GM12878 (cell line): ENCODE data around the gene SYMPK. TPM values are rescaled to one million over a fixed set of nuclear protein-coding genes. Genes with fewer than 3 reads are reported as not detected.

Source experiments
- ATAC-seq: fragments of 200-7000 bp; cut with Tn5 transposase; 3 replicates; pipeline ENCODE4 v1.9.1; 2020; ENCODE audit warnings: mild to moderate bottlenecking, moderate library complexity
- BruUV-seq: library from RNA; stranded (reverse); fragments of 400-500 nt; replicated peaks from 2 replicates; lab custom pipeline; 2021; lab: Mats Ljungman, UMichigan
- CTCF ChIA-PET: fragments of 300-600 bp; sonication (Branson Sonifier 250); formaldehyde crosslinking; extraction: SDS; loops from one replicate; lab custom pipeline; 2021; ENCODE audit warnings: inconsistent platforms; lab: Yijun Ruan, JAX
- POLR2A ChIA-PET: fragments of 350-600 bp; formaldehyde crosslinking; extraction: SDS; loops from one replicate; lab custom pipeline; 2021; ENCODE audit warnings: inconsistent platforms; lab: Charles Lee
- RAD21 ChIA-PET: fragments of 300-600 bp; sonication (Branson Sonifier 250); formaldehyde crosslinking; loops from one replicate; lab custom pipeline; 2023; ENCODE audit warnings: antibody characterized with exemption; ENCODE audit not compliant: unreplicated experiment; lab: Charles Lee
- SMC1A ChIA-PET: fragments of 300-600 bp; sonication (Branson Sonifier 250); formaldehyde crosslinking; loops from one replicate; lab custom pipeline; 2023; ENCODE audit not compliant: unreplicated experiment, uncharacterized antibody; lab: Charles Lee
- DNase-seq: peaks from one replicate; pipeline ENCODE4 v3.0.0-alpha.2; 2011; ENCODE audit warnings: low read depth, low spot score
- FAIRE-seq: peaks from 3 replicates; lab custom pipeline; 2011; peaks lifted over from hg19 to GRCh38; lab: Jason Lieb, UNC
- H2AFZ ChIP-seq: 2 replicates; pipeline ENCODE4 v1.6.0; 2011; ENCODE audit warnings: low read depth, low read length, control low read depth; ENCODE audit not compliant: control insufficient read depth
- H3K27ac ChIP-seq: 2 replicates; pipeline ENCODE4 v1.5.1; 2011; ENCODE audit warnings: control low read depth; ENCODE audit not compliant: control insufficient read depth, insufficient read depth
- H3K27me3 ChIP-seq, 2 experiments: replicated peaks in 1 of 2; 2 replicates each; pipeline versions ENCODE4 v1.6.0 to v1.6.1; 2011; ENCODE audit warnings: low read length in 1 of 2; ENCODE audit not compliant: control insufficient read depth in 2 of 2, insufficient read depth in 2 of 2
- H3K36me3 ChIP-seq, 2 experiments: 2 replicates each; pipeline ENCODE4 v1.5.1; 2011; ENCODE audit warnings: low read length in 1 of 2; ENCODE audit not compliant: control insufficient read depth in 2 of 2, insufficient read depth in 2 of 2
- H3K4me1 ChIP-seq: 2 replicates; pipeline ENCODE4 v1.6.1; 2011; ENCODE audit warnings: mild to moderate bottlenecking, low read length, moderate library complexity, mixed read lengths; ENCODE audit not compliant: control insufficient read depth, insufficient read depth
- H3K4me2 ChIP-seq: 2 replicates; pipeline ENCODE4 v1.6.0; 2011; ENCODE audit warnings: control low read depth; ENCODE audit not compliant: control insufficient read depth, insufficient read depth
- H3K4me3 ChIP-seq: fragments of 200-600 bp; sonication (generic); 2 replicates; pipeline ENCODE4 v1.5.1; 2016
- H3K79me2 ChIP-seq: 2 replicates; pipeline ENCODE4 v1.6.0; 2011; ENCODE audit warnings: low read length; ENCODE audit not compliant: control insufficient read depth, insufficient read depth
- H3K9ac ChIP-seq: 2 replicates; pipeline ENCODE4 v1.8.0; 2011; ENCODE audit warnings: low read length, control low read depth, mixed read lengths; ENCODE audit not compliant: control insufficient read depth, insufficient read depth
- H3K9me3 ChIP-seq: replicated peaks from 3 replicates; pipeline ENCODE4 v1.5.1; 2011; ENCODE audit warnings: mild to moderate bottlenecking, low read length; ENCODE audit not compliant: control insufficient read depth, insufficient read depth
- H4K20me1 ChIP-seq: 2 replicates; pipeline ENCODE4 v1.6.0; 2011; ENCODE audit not compliant: control insufficient read depth, insufficient read depth
- BCL3 ChIP-seq: IDR thresholded peaks from 2 replicates; pipeline ENCODE4 v1.6.1; 2011; ENCODE audit warnings: borderline replicate concordance, low read depth, mild to moderate bottlenecking, moderate library complexity, low read length; ENCODE audit not compliant: insufficient read depth, poor library complexity, severe bottlenecking
- BHLHE40 ChIP-seq, 2 experiments: fragments of 450-650 bp in 1 of 2; IDR thresholded peaks; 2 replicates each; pipeline ENCODE4 v1.6.1; 2011 to 2017; ENCODE audit warnings: low read depth in 2 of 2, borderline replicate concordance in 1 of 2, improper control_type of control experiment in 1 of 2, low read length in 1 of 2, mild to moderate bottlenecking in 1 of 2
- CEBPB ChIP-seq, 2 experiments: fragments of 150-350 bp in 1 of 2; IDR thresholded peaks; 2 replicates each; pipeline ENCODE4 v1.6.1; 2012 to 2014; ENCODE audit warnings: low read depth in 2 of 2, low read length in 2 of 2, borderline replicate concordance in 1 of 2, inconsistent platforms in 1 of 2
- CTCF ChIP-seq, 3 experiments: IDR thresholded peaks in 2 of 3; conservative IDR thresholded peaks in 1 of 3; 2 replicates each; pipeline ENCODE4 v1.5.1; 2011; ENCODE audit warnings: low read depth in 3 of 3, low read length in 3 of 3, mild to moderate bottlenecking in 3 of 3, control low read depth in 2 of 3, moderate library complexity in 2 of 3, inconsistent platforms in 1 of 3, mixed read lengths in 1 of 3; ENCODE audit not compliant: control insufficient read depth in 2 of 3, insufficient read depth in 1 of 3; ENCODE audit errors: extremely low read depth in 1 of 3
- E2F4 ChIP-seq: IDR thresholded peaks from 2 replicates; pipeline ENCODE4 v1.6.1; 2012; ENCODE audit warnings: low read depth, low read length, improper control_type of control experiment
- EZH2 ChIP-seq: IDR thresholded peaks from 2 replicates; pipeline ENCODE4 v1.6.1; 2012; ENCODE audit warnings: low read depth, mild to moderate bottlenecking, control low read depth, inconsistent platforms, low read length, borderline replicate concordance; ENCODE audit not compliant: control insufficient read depth
- HDGF ChIP-seq: fragments of 450-650 bp; IDR thresholded peaks from 2 replicates; pipeline ENCODE4 v1.6.1; 2016; ENCODE audit warnings: antibody characterized with exemption
- IKZF1 ChIP-seq: fragments of 450-650 bp; conservative IDR thresholded peaks from 2 replicates; pipeline ENCODE4 v1.6.1; 2017; ENCODE audit warnings: antibody characterized with exemption, mild to moderate bottlenecking
- KAT2A ChIP-seq: conservative IDR thresholded peaks from 2 replicates; pipeline ENCODE4 v1.6.1; 2011; ENCODE audit warnings: low read depth, low read length; ENCODE audit not compliant: control insufficient read depth
- MEF2A ChIP-seq: IDR thresholded peaks from 2 replicates; pipeline ENCODE4 v1.6.1; 2011; ENCODE audit warnings: low read depth, mild to moderate bottlenecking, low read length, moderate library complexity; ENCODE audit not compliant: insufficient read depth
- MYC ChIP-seq: IDR thresholded peaks from 2 replicates; pipeline ENCODE4 v1.6.1; 2011; ENCODE audit warnings: mild to moderate bottlenecking, low read length, moderate library complexity, inconsistent platforms; ENCODE audit not compliant: insufficient read depth, insufficient replicate concordance, insufficient read length, severe bottlenecking
- NFIC ChIP-seq: IDR thresholded peaks from 2 replicates; pipeline ENCODE4 v1.6.1; 2012; ENCODE audit warnings: low read depth, mild to moderate bottlenecking, inconsistent platforms, low read length, moderate library complexity
- SMAD1 ChIP-seq: fragments of 450-650 bp; IDR thresholded peaks from 2 replicates; pipeline ENCODE4 v1.6.1; 2018; ENCODE audit warnings: mild to moderate bottlenecking, low read depth; ENCODE audit not compliant: partially characterized antibody
- SP1 ChIP-seq: IDR thresholded peaks from one replicate; pipeline ENCODE4 v1.6.1; 2011; ENCODE audit warnings: low read depth, low read length
- SPI1 ChIP-seq: IDR thresholded peaks from 2 replicates; pipeline ENCODE4 v1.6.1; 2011; ENCODE audit warnings: low read depth, mild to moderate bottlenecking, low read length, moderate library complexity, borderline replicate concordance; ENCODE audit not compliant: insufficient read depth
- SRF ChIP-seq, 2 experiments: IDR thresholded peaks; 2 replicates each; pipeline ENCODE4 v1.6.1; 2011; ENCODE audit warnings: low read depth in 2 of 2, low read length in 2 of 2, mild to moderate bottlenecking in 1 of 2, moderate library complexity in 1 of 2
- YBX1 ChIP-seq: fragments of 450-650 bp; IDR thresholded peaks from 2 replicates; pipeline ENCODE4 v1.6.1; 2016; ENCODE audit warnings: antibody characterized with exemption
- ZBED1 ChIP-seq: IDR thresholded peaks from 2 replicates; pipeline ENCODE4 v1.6.1; 2016; ENCODE audit warnings: borderline replicate concordance
- ZSCAN29 ChIP-seq: fragments of 450-650 bp; IDR thresholded peaks from 2 replicates; pipeline ENCODE4 v1.6.1; 2017; ENCODE audit warnings: mild to moderate bottlenecking, moderate library complexity
- WGBS: methylation state at CpG from one replicate; pipeline ENCODE4 v1.1.6; 2016; ENCODE audit warnings: low lambda C conversion rate; ENCODE audit not compliant: insufficient replicate concordance, insufficient coverage; ENCODE audit errors: missing lambda C conversion rate; 5-methylcytosine and 5-hydroxymethylcytosine counted together
- in situ Hi-C: fragments of 300-500 bp; cut with MboI; formaldehyde crosslinking; loops from 9 replicates; pipeline ENCODE4 v1.14.3; 2018; ENCODE audit warnings: mixed read lengths
- intact Hi-C: fragments of 100-400 bp; cut with micrococcal nuclease; formaldehyde crosslinking; loops from one replicate; pipeline ENCODE4 v1.14.2; 2022; ENCODE audit not compliant: unreplicated experiment
- polyA plus RNA-seq, 11 experiments: library from polyadenylated mRNA; depleted of rRNA in 4 of 11; unstranded in 6 of 11; stranded (reverse) in 5 of 11; fragments of >200 nt; fragmentation: Nextera tagmentation in 4 of 11; fragmentation: Illumina TruSeq in 1 of 11; extraction: Ambion mirVana in 4 of 11; extraction: Trizol in 1 of 11; gene quantifications; 1 replicate in 1 of 11; 2 replicates in 10 of 11; pipeline versions ENCODE4 v1.2.1 to v1.2.3, GENCODE V29; 2011 to 2016; ENCODE audit warnings: inconsistent platforms in 2 of 11, missing spikeins in 2 of 11, low read depth in 1 of 11
- total RNA-seq, 4 experiments: library from RNA; depleted of rRNA in 3 of 4; stranded (reverse); fragments of >200 nt in 3 of 4; fragmentation: Illumina TruSeq in 1 of 4; extraction: Trizol in 1 of 4; gene quantifications; 2 replicates each; pipeline versions ENCODE4 v1.2.1 to v1.2.3, GENCODE V29; 2013 to 2021

Gene SYMPK
- total and polyA plus RNA-seq, 10 of the 15 experiments (the other 5 are each of a cell fraction or from before 2014, with no cell fraction given) = 0.49 to 109 (median 42.5) TPM

- FAIRE-seq (no peak), DNase-seq (no peak), ATAC-seq (no peak)
- SMC1A ChIA-PET = no interaction called here
- H3K4me1 ChIP-seq = peaks cover 5% of the 10 kb centered on the region
- H3K27ac ChIP-seq = no peak overlapping the region
- H3K79me2 ChIP-seq = no peaks in the 10 kb centered on the region
- no peaks in the 10 kb centered on the region for H4K20me1 ChIP-seq
- in situ Hi-C loops (no loop called here), intact Hi-C loops (no loop called here)
- WGBS = 83% methylated on average over 46 of the region's 57 CpGs
- H3K4me2 ChIP-seq = no peak overlapping the region
- H2AFZ ChIP-seq = no peak overlapping the region
- no peaks in the 10 kb centered on the region for H3K36me3 ChIP-seq
- H3K27me3 ChIP-seq = no peaks in the 10 kb centered on the region
- TF ChIP-seq ZBED1 = no peak
- no peak for TF ChIP-seq BCL3
- no peak for TF ChIP-seq E2F4
- TF ChIP-seq BHLHE40 (IDR thresholded peaks at IDR 0.05; ENCODE audit: borderline replicate concordance in 1 of 2, low read depth in 2 of 2, low read length in 1 of 2) = no peak
- no peak for TF ChIP-seq SPI1
- TF ChIP-seq HDGF = no peak
- TF ChIP-seq CEBPB (IDR thresholded peaks at IDR 0.05; ENCODE audit: borderline replicate concordance in 1 of 2, low read depth in 2 of 2, low read length in 2 of 2) = no peak
- no peak for TF ChIP-seq MYC
- no peak for TF ChIP-seq ZSCAN29
- no peak for TF ChIP-seq IKZF1
- no peak for TF ChIP-seq SP1
- no peak for TF ChIP-seq NFIC
- no peak for TF ChIP-seq EZH2
- TF ChIP-seq YBX1 = no peak
- no peak for TF ChIP-seq SRF (IDR thresholded peaks at IDR 0.05; ENCODE audit: low read depth in 2 of 2, low read length in 2 of 2)
- no peak for TF ChIP-seq KAT2A
- no peak for TF ChIP-seq CTCF (IDR thresholded peaks at IDR 0.05 in 2 of 3, conservative IDR thresholded peaks at IDR 0.05 in 1 of 3; ENCODE audit: control insufficient read depth in 2 of 3, extremely low read depth in 1 of 3, insufficient read depth in 1 of 3, low read depth in 3 of 3, low read length in 3 of 3)
- TF ChIP-seq MEF2A = no peak
- TF ChIP-seq SMAD1 = no peak
- BruUV-seq = no TSS peak
- no peak overlapping the region for H3K9ac ChIP-seq
- POLR2A ChIA-PET = interaction anchor here (0.7 kb wide), 1 partner anchor 11 kb away, joined by 3 read pairs; no protein-coding TSS in a partner anchor
- CTCF ChIA-PET = interaction anchor here (1.2 to 1.3 kb wide), 2 partner anchors 12 to 33 kb away, joined by 5 read pairs; no protein-coding TSS in a partner anchor
- no peak overlapping the region for H3K4me3 ChIP-seq
- RAD21 ChIA-PET = no interaction called here
- H3K9me3 ChIP-seq = no peaks in the 10 kb centered on the region
Observed at GRCh38 chr19:45804140-45804958, 58.6 kb downstream of the SYMPK start.
